Ascending aorta (tissue), 2 donors: ENCODE data around the gene USP47. TPM values are rescaled to one million over a fixed set of nuclear protein-coding genes. Genes with fewer than 3 reads are reported as not detected.

Source experiments
- DNase-seq, 2 donors: peaks; one replicate each; pipeline ENCODE4 v3.0.0-alpha.2; 2019; ENCODE audit warnings: low spot score in 2 of 2
- H3K27ac ChIP-seq, 2 donors: fragments of 200-600 bp; sonication (generic); one replicate each; pipeline ENCODE4 v1.5.1; 2016 to 2017; ENCODE audit warnings: mild to moderate bottlenecking in 1 of 2
- H3K27me3 ChIP-seq: fragments of 200-600 bp; sonication (generic); one replicate; pipeline ENCODE4 v1.5.1; 2017
- H3K36me3 ChIP-seq, 2 donors: fragments of 200-600 bp; sonication (generic); one replicate each; pipeline ENCODE4 v1.5.1; 2016
- H3K4me1 ChIP-seq, 2 donors: fragments of 200-600 bp; sonication (generic); one replicate each; pipeline ENCODE4 v1.5.1; 2016 to 2017; ENCODE audit warnings: mild to moderate bottlenecking in 1 of 2
- H3K4me3 ChIP-seq, 2 donors: fragments of 200-600 bp; sonication (generic); one replicate each; pipeline ENCODE4 v1.5.1; 2016 to 2017; ENCODE audit warnings: mild to moderate bottlenecking in 1 of 2
- H3K9me3 ChIP-seq, 2 donors: fragments of 200-600 bp; sonication (generic); one replicate each; pipeline ENCODE4 v1.5.1; 2016
- CTCF ChIP-seq, 3 experiments: fragments of 200-600 bp in 2 of 3; fragments of 450-650 bp in 1 of 3; sonication (generic) in 2 of 3; IDR thresholded peaks; one replicate each; pipeline ENCODE4 v1.5.1; 2016 to 2019; ENCODE audit warnings: antibody characterized with exemption in 3 of 3, mild to moderate bottlenecking in 1 of 3, moderate library complexity in 1 of 3
- intact Hi-C: fragments of 100-400 bp; cut with DNase I; formaldehyde crosslinking; loops from one replicate; pipeline ENCODE4 v1.15.1; 2023
- total RNA-seq: library from RNA; depleted of rRNA; stranded (reverse); fragments of >200 nt; gene quantifications from one replicate; pipeline ENCODE4 v1.1.0, GENCODE V29; 2016

Gene USP47
- total RNA-seq, 1 donor from 2014 or later = 18.2 TPM

GRCh38 chr11:11850668-11851067, 8.9 kb downstream of the USP47 start:
- intact Hi-C loops = no loop called here
- no peaks in the 10 kb centered on the region for H3K27me3 ChIP-seq
- no peaks in the 10 kb centered on the region for H3K36me3 ChIP-seq
- no peak overlapping the region for H3K27ac ChIP-seq
- no peaks in the 10 kb centered on the region for H3K9me3 ChIP-seq
- DNase-seq = no peak
- H3K4me1 ChIP-seq = peaks cover 11 to 52% of the 10 kb centered on the region in 2 donors
- TF ChIP-seq CTCF (IDR thresholded peaks at IDR 0.05) = no peak
- no peak overlapping the region for H3K4me3 ChIP-seq

GRCh38 chr11:11856638-11857037, 14.9 kb downstream of the USP47 start:
- H3K9me3 ChIP-seq = no peaks in the 10 kb centered on the region
- no peak for DNase-seq
- H3K27me3 ChIP-seq = no peaks in the 10 kb centered on the region
- H3K36me3 ChIP-seq = no peaks in the 10 kb centered on the region
- intact Hi-C loops = no loop called here
- no peak for TF ChIP-seq CTCF (IDR thresholded peaks at IDR 0.05)
- H3K4me3 ChIP-seq = no peak overlapping the region
- no peak overlapping the region for H3K27ac ChIP-seq
- H3K4me1 ChIP-seq = peaks cover 0 to 28% of the 10 kb centered on the region in 2 donors

- no peak overlapping the region for H3K4me3 ChIP-seq
- H3K9me3 ChIP-seq = no peaks in the 10 kb centered on the region
- H3K27ac ChIP-seq = no peak overlapping the region
- peaks cover 0 to 24% of the 10 kb centered on the region in 2 donors for H3K4me1 ChIP-seq
- DNase-seq = no peak
- TF ChIP-seq CTCF (IDR thresholded peaks at IDR 0.05) = no peak
- no peaks in the 10 kb centered on the region for H3K27me3 ChIP-seq
- H3K36me3 ChIP-seq = no peaks in the 10 kb centered on the region
- intact Hi-C loops = no loop called here
Measured at GRCh38 chr11:11857769-11858168, 16.0 kb downstream of the USP47 start.

GRCh38 chr11:11858676-11859075, 16.9 kb downstream of the USP47 start:
- no peaks in the 10 kb centered on the region for H3K36me3 ChIP-seq
- no peak for TF ChIP-seq CTCF (IDR thresholded peaks at IDR 0.05)
- H3K4me3 ChIP-seq = no peak overlapping the region
- H3K9me3 ChIP-seq = no peaks in the 10 kb centered on the region
- no peak for DNase-seq
- H3K4me1 ChIP-seq = peaks cover 0 to 22% of the 10 kb centered on the region in 2 donors
- intact Hi-C loops = no loop called here
- H3K27me3 ChIP-seq = no peaks in the 10 kb centered on the region
- no peak overlapping the region for H3K27ac ChIP-seq

- intact Hi-C loops = no loop called here
Measured at GRCh38 chr11:11860103-11860979, 18.6 kb downstream of the USP47 start.

More at GRCh38 chr11:11860103-11860979, 18.6 kb downstream of the USP47 start:
- no peaks in the 10 kb centered on the region for H3K27me3 ChIP-seq
- H3K4me1 ChIP-seq = peaks cover 0 to 22% of the 10 kb centered on the region in 2 donors
- H3K4me3 ChIP-seq = no peak overlapping the region
- no peaks in the 10 kb centered on the region for H3K36me3 ChIP-seq
- H3K9me3 ChIP-seq = no peaks in the 10 kb centered on the region
- TF ChIP-seq CTCF (IDR thresholded peaks at IDR 0.05) = no peak
- DNase-seq = no peak
- H3K27ac ChIP-seq = no peak overlapping the region
